BLaER1 (cell line): Measurements from ENCODE around the gene POLN.

Experiments
- H3K27ac ChIP-seq: shearing (Covaris generic); formaldehyde crosslinking; 2 replicates; pipeline ENCODE4 v1.8.1; 2022
- H3K27me3 ChIP-seq: shearing (Covaris generic); formaldehyde crosslinking; 2 replicates; pipeline ENCODE4 v1.8.1; 2022
- H3K36me3 ChIP-seq: shearing (Covaris generic); formaldehyde crosslinking; 2 replicates; pipeline ENCODE4 v1.8.1; 2022
- H3K4me1 ChIP-seq: shearing (Covaris generic); formaldehyde crosslinking; 2 replicates; pipeline ENCODE4 v1.8.1; 2022
- H3K4me2 ChIP-seq: shearing (Covaris generic); formaldehyde crosslinking; 2 replicates; pipeline ENCODE4 v1.8.1; 2022
- H3K4me3 ChIP-seq: shearing (Covaris generic); formaldehyde crosslinking; 2 replicates; pipeline ENCODE4 v1.8.1; 2022
- H3K9ac ChIP-seq: shearing (Covaris generic); formaldehyde crosslinking; 2 replicates; pipeline ENCODE4 v1.8.1; 2022
- H3K9me3 ChIP-seq: shearing (Covaris generic); formaldehyde crosslinking; 2 replicates; pipeline ENCODE4 v1.8.1; 2022
- H4K20me1 ChIP-seq: shearing (Covaris generic); formaldehyde crosslinking; 2 replicates; pipeline ENCODE4 v1.8.1; 2022
- Cebpa-rat ChIP-seq: shearing (Covaris generic); IDR thresholded peaks from 2 replicates; pipeline ENCODE4 v1.8.1; 2022

POLN gene

DNA sequence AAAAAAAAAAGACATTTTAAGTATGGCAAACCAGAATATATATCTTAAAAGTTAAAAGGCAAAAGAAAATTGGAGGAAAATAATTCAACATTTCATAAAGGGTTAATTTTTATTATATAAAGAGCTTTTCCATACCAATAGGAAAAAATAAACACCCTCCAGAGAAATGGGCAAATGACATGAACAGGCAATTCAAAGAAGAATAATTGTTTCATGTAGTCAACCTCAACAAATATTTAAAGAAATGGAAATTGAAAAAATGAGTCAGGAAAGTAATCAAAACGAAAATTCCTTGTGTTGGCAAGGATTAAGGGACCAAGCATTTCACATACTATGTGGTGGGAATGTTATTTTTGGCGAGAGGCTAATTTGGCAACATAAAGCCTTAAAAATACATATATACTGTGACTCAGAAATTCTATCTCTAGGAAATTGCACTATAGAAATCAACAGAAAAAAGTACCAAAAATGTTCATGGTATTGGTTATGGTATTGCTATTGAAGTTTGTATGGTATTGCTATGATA is 87.6 kb downstream of the POLN start:
- no peaks in the 10 kb centered on the region for H3K27me3 ChIP-seq
- no peak overlapping the region for H3K4me3 ChIP-seq
- no peak overlapping the region for H3K27ac ChIP-seq
- H4K20me1 ChIP-seq = no peaks in the 10 kb centered on the region
- H3K36me3 ChIP-seq = no peaks in the 10 kb centered on the region
- H3K9ac ChIP-seq = no peak overlapping the region
- H3K4me1 ChIP-seq = peaks cover 23% of the 10 kb centered on the region
- peaks cover 17% of the 10 kb centered on the region; the same call in 1 of the 2 replicates for H3K9me3 ChIP-seq
- no peak for TF ChIP-seq Cebpa-rat
- no peak overlapping the region for H3K4me2 ChIP-seq

DNA sequence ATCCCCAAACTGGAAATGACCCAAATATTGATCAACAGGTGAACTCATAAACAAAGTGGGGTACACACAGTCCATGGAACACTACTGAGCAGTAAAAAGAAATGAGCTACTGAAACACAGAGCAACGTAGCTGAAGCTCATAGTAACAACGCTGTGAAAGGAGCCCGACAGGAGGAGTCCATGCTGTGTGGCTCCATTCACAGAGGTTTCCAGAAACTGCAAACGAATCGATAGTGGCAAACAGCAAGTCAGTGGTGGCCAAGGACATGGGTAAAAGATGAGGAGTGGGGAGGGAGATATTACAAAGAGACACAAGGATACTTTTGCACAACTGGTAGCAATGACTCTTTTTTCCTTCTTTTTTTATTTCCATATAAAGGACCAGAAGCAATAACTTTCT is 90.4 kb downstream of the POLN start:
- no peak overlapping the region for H3K4me2 ChIP-seq
- peaks cover under 1% of the 10 kb centered on the region; the same call in 1 of the 2 replicates for H3K4me1 ChIP-seq
- H3K27me3 ChIP-seq = no peaks in the 10 kb centered on the region
- H3K9me3 ChIP-seq = peaks cover 17% of the 10 kb centered on the region; the same call in 1 of the 2 replicates
- no peaks in the 10 kb centered on the region for H4K20me1 ChIP-seq
- no peak overlapping the region for H3K27ac ChIP-seq
- H3K9ac ChIP-seq = no peak overlapping the region
- no peaks in the 10 kb centered on the region for H3K36me3 ChIP-seq
- H3K4me3 ChIP-seq = no peak overlapping the region
- no peak for TF ChIP-seq Cebpa-rat

DNA sequence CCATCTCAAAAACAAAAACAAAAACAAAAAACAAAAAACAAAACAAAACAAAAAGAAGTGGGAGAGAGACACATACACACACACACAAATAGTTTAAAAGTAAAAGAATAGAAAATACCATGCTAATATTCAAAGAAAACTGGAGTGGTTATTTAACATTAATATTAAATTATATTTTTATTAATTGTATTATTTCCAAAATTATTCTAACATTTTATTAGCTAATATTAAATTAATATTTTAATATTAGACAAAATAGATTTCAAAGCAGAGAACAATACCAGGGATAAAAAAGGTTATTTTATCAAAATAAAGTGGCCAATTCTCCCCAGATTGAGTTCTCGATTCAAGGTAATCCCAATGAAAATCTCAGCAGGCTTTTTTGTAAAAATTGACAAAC is 91.8 kb downstream of the POLN start:
- TF ChIP-seq Cebpa-rat = no peak
- Histone ChIP-seq H3K4me1 (no peaks in the 10 kb centered on the region), H4K20me1 (no peaks in the 10 kb centered on the region), H3K27me3 (no peaks in the 10 kb centered on the region), H3K9ac (no peak overlapping the region), H3K36me3 (no peaks in the 10 kb centered on the region), H3K4me3 (no peak overlapping the region), H3K27ac (no peak overlapping the region), H3K9me3 (peaks cover 14% of the 10 kb centered on the region; the same call in 1 of the 2 replicates), H3K4me2 (no peak overlapping the region)

DNA sequence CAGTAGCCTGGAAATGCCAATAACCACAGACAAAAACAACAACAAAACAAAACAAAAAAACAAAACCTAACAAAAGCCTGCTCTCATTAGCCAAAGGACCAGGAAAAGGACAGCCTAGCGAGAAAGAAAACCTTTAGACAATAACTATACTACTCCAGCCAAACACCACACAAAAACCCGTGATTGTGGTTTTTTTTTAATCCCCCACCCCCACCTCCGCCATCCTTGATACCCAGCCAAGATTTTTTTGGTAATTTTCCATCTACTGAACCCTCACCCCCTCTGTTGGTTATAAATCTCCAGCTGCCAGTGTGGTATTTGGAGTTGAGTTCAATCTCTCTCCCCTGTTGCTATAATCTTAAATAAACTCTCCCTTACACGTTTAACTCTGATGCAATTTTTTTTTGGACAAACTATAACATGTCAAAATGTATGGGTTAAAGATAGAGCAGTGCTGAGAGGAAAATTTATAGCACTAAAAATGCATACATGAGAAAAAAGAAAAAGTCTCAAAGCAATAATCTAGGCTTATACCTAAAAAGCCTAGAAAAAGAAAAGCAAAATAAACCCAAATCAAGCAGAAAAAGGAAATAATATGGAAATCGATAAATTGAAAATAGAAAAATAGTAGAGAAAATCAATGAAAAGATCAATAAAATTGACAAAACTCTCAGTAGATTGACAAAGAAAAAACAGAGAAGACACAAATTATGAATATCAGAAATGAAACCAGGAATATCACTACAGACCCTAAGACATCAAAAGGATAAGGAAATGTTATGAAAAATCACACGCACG is 99.1 kb downstream of the POLN start:
- Histone ChIP-seq H3K27ac (peak overlapping the region; percentile 18; the same call in 1 of the 2 replicates), H3K9me3 (no peaks in the 10 kb centered on the region), H3K4me2 (peak overlapping the region; percentile 31), H4K20me1 (no peaks in the 10 kb centered on the region), H3K27me3 (no peaks in the 10 kb centered on the region), H3K4me1 (peaks cover 41% of the 10 kb centered on the region), H3K36me3 (no peaks in the 10 kb centered on the region), H3K9ac (no peak overlapping the region), H3K4me3 (no peak overlapping the region)
- TF ChIP-seq Cebpa-rat = no peak

DNA sequence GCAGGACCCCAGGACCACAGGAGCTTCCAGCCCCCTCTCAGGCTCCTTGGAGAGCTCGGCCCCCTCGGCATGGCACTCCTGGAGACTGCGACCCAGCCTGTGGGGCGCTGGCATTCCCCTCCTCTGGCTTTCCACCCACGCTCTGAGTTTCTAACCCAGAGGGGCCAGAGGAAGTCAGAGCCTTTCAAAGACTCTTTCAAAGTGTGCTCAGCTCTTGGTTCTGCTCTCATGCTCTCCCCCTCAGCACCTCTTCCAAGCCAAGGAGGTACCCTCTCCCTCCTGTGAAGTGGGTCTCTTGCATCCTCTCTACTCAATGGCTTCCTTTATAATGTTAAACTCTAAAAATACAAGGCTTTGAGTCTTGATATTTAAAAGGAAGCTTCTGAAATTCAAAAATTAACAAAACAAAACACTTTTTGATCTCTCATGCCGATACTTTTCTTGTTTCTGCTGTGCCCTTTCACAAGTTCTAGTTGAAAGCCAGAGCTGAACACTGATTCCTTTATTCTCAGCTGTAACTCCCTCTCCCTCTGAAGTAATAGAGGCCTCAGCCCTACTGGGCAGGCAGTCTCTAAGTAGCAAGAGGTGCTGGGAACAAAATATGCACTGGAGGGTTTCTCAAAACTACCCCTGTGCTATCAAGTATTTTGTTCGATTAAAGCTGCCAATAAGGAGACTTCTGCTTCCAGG is 100.0 kb downstream of the POLN start:
- H3K27me3 ChIP-seq = no peaks in the 10 kb centered on the region
- H3K9ac ChIP-seq = peak overlapping the region; percentile 13; the same call in 1 of the 2 replicates
- H3K27ac ChIP-seq = peak overlapping the region; percentile 18; the same call in 1 of the 2 replicates

DNA sequence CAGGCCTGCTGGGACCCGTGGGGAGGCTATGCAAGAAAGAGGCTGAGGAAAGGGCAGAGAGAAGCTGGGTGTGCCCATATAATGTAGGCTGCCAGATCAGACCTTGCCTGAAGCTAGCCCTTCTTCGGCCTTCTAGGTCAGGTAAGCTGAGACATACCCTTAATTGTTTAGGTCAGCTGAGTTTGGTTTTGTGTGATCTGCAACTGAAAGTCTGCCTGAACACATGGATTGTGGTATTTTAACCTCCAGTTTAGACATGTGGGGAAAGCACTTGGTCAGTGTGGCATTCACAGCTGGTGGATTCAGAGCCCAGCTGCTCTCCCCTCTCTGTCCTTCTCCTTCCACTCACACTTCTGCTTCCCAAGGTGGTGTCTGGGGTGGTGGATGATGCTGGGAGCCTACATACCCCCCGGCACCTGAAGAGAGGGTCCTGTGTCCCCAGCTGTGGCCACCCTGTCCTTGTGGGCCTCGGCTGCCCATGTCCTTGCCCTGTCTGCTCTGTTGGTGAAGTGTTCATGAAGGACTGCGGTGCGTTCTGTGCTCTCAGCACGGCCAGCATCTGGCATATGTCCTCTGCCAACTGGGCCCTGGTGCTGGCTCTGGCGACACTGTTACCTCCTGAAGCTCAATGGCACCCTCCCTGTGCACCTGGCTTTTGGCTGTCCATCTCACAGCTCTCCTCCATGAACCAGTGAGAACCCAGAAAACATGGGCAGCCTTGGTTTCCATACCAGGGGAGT is 100.7 kb downstream of the POLN start:
- H3K36me3 ChIP-seq = no peaks in the 10 kb centered on the region
- H3K9me3 ChIP-seq = no peaks in the 10 kb centered on the region
- TF ChIP-seq Cebpa-rat = no peak
- H3K4me3 ChIP-seq = no peak overlapping the region
- peak overlapping the region; percentile 18; the same call in 1 of the 2 replicates for H3K27ac ChIP-seq
- no peaks in the 10 kb centered on the region for H3K27me3 ChIP-seq
- no peaks in the 10 kb centered on the region for H4K20me1 ChIP-seq
- peak overlapping the region; percentile 13; the same call in 1 of the 2 replicates for H3K9ac ChIP-seq
- peak overlapping the region; percentile 31 for H3K4me2 ChIP-seq
- peaks cover 41% of the 10 kb centered on the region for H3K4me1 ChIP-seq

More for the DNA sequence above, 100.0 kb downstream of the POLN start:
- H3K4me2 ChIP-seq = peak overlapping the region; percentile 31
- no peak overlapping the region for H3K4me3 ChIP-seq
- TF ChIP-seq Cebpa-rat = no peak
- no peaks in the 10 kb centered on the region for H4K20me1 ChIP-seq
- H3K4me1 ChIP-seq = peaks cover 41% of the 10 kb centered on the region
- no peaks in the 10 kb centered on the region for H3K9me3 ChIP-seq
- H3K36me3 ChIP-seq = no peaks in the 10 kb centered on the region

DNA sequence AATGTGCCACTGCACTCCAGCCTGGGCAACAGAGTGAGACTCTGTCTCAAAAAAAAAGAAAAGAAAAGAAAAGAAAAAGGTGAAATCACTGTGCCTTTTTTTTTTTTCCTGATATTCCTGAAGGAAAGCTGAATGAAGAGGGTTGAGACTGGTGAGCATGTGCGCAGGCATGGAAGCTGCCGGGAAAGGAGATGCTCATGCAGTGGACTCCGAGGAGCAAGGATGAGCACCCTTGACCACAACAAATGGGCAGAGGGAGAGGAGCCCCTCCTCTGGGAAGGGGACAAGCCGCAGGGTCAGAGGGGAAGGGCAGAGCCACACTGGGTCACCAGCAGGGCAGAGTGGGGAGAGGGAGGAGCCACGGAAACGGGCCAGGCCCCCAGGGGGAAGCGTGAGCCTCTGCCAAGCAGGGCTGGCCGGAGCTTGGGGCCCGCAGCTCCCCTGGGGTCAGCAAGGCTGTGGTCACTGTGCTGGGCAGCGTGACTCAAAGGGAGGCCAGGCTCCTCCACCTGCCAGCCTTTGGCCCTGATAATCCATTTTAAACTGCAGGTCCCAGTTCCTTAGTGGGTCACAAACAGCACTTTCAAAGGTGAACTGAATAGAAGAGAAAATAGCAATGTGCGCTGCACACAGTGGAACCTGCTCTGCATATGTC is 102.9 kb downstream of the POLN start:
- H3K27me3 ChIP-seq = no peaks in the 10 kb centered on the region
- no peaks in the 10 kb centered on the region for H3K36me3 ChIP-seq
- no peak overlapping the region for H3K9ac ChIP-seq
- H4K20me1 ChIP-seq = no peaks in the 10 kb centered on the region
- TF ChIP-seq Cebpa-rat = no peak
- no peak overlapping the region for H3K4me3 ChIP-seq
- peak overlapping the region; percentile 52 for H3K4me2 ChIP-seq
- H3K9me3 ChIP-seq = no peaks in the 10 kb centered on the region
- H3K27ac ChIP-seq = no peak overlapping the region
- peaks cover 57% of the 10 kb centered on the region for H3K4me1 ChIP-seq

DNA sequence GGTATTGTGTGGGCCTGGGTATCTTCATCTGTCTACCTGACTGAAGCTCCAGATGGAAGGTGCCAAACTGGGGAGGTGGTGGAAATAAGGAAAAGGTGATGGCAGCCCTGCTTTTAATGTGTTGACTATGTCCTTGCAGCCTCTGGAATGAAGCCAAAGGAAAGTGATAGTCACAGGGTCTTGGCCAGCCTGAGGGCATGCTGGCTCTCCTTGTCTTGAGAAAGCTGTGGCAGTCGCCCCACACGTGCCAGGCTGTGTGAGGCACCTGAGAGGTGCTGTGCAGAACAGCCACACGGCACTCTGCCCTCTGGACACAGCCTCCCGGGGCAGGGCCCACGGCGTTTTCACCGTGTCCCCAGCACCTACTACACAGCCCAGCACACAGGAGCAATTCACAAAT is 105.2 kb downstream of the POLN start:
- peaks cover 8% of the 10 kb centered on the region for H3K9me3 ChIP-seq
- H3K36me3 ChIP-seq = no peaks in the 10 kb centered on the region
- no peak overlapping the region for H3K4me3 ChIP-seq
- no peak overlapping the region for H3K4me2 ChIP-seq
- H3K9ac ChIP-seq = no peak overlapping the region
- H3K4me1 ChIP-seq = peaks cover 43% of the 10 kb centered on the region
- no peaks in the 10 kb centered on the region for H4K20me1 ChIP-seq
- no peaks in the 10 kb centered on the region for H3K27me3 ChIP-seq
- TF ChIP-seq Cebpa-rat = no peak
- H3K27ac ChIP-seq = no peak overlapping the region

DNA sequence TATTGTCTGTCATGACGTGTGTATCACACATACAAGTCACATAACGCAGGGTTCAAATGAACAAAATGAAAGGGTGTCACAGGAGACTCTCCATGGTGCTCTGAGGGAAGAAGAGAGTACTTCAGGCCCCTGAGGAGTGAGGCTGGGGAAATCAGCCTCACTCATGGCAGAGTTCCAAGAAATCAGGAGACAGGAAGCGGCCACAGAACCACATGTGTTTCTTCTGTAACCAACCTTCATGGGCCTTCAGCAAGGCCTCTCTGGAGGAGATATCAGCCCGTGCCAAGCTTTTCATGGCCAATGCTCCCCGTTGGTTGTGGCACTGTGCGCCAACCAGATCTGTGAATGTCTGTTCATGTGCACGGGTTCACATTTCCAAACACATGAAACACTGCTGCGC is 106.8 kb downstream of the POLN start:
- H3K9ac ChIP-seq = no peak overlapping the region
- no peak overlapping the region for H3K4me3 ChIP-seq
- peaks cover 32% of the 10 kb centered on the region for H3K4me1 ChIP-seq
- no peaks in the 10 kb centered on the region for H3K27me3 ChIP-seq
- H3K36me3 ChIP-seq = no peaks in the 10 kb centered on the region
- peak overlapping the region; percentile 46 for H3K4me2 ChIP-seq
- TF ChIP-seq Cebpa-rat = no peak
- peaks cover 8% of the 10 kb centered on the region for H3K9me3 ChIP-seq
- no peak overlapping the region for H3K27ac ChIP-seq
- H4K20me1 ChIP-seq = no peaks in the 10 kb centered on the region
